Measurements from ENCODE around the gene BMPER. TPM values are rescaled to one million over a fixed set of nuclear protein-coding genes. Genes with fewer than 3 reads are reported as not detected.
A peak's percentile ranks its signal among the peaks of the same experiment; 100 is the strongest.

The BMPER gene
- polyA plus RNA-seq, 1 of the 3 experiments (the other 2 are of a cell fraction) = 20.0 TPM

DNA sequence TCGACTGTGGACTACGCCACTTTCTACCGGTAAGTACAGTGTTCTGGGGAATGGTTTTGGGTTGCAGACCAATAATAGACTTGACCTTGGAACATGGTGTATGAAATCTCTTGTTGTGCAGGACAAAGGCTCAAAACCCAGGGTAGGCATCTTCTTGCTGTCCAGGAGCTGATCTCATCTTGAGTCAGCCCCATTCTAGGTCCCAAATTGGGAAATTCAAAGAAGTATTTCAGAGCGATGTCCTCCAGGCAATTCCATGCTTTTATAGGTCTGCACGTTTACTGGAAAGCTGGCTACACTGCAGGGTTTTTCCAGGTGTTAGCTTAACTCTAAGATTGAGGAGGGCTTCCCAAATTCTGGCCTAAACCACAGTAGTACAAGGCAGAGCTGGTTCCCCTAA, 180.7 kb downstream of the BMPER start:
- no peak overlapping the region for H3K27ac ChIP-seq (ENCODE audit: low read depth in 2 of 2, low read length in 1 of 2)
- H4K20me1 ChIP-seq (ENCODE audit: insufficient read depth) = no peaks in the 10 kb centered on the region
- no peaks in the 10 kb centered on the region for H3K27me3 ChIP-seq (ENCODE audit: insufficient read depth)
- no peaks in the 10 kb centered on the region for H3K79me2 ChIP-seq (ENCODE audit: insufficient read depth)
- H3K4me3 ChIP-seq (ENCODE audit: low read depth in 2 of 2, low read length in 1 of 2) = no peak overlapping the region
- POLR2A ChIA-PET = no interaction called here
- CTCF ChIA-PET = interaction anchor here (0.6 to 1.6 kb wide), 2 partner anchors 9 to 49 kb away, joined by 3 to 4 read pairs; no protein-coding TSS in a partner anchor
- no peak overlapping the region for H2AFZ ChIP-seq (ENCODE audit: low read depth)
- no peaks in the 10 kb centered on the region for H3K36me3 ChIP-seq (replicated peaks in 1 of 2; ENCODE audit: control insufficient read depth in 1 of 2, insufficient read depth in 2 of 2, low read length in 1 of 2)
- H3K4me1 ChIP-seq (ENCODE audit: control insufficient read depth in 1 of 2, insufficient read depth in 2 of 2, low read depth in 1 of 2, low read length in 1 of 2) = peaks cover 0 to 18% of the 10 kb centered on the region in 2 experiments; a peak in 2 of 4 replicates
- no peak overlapping the region for H3K4me2 ChIP-seq
- no peak for DNase-seq
- H3K9me2 ChIP-seq = no peaks in the 10 kb centered on the region
- H3F3A ChIP-seq (replicated peaks; ENCODE audit: insufficient read depth) = peaks cover 13% of the 10 kb centered on the region
- H3K9me3 ChIP-seq = no peaks in the 10 kb centered on the region
- TF ChIP-seq, protein P1, sequence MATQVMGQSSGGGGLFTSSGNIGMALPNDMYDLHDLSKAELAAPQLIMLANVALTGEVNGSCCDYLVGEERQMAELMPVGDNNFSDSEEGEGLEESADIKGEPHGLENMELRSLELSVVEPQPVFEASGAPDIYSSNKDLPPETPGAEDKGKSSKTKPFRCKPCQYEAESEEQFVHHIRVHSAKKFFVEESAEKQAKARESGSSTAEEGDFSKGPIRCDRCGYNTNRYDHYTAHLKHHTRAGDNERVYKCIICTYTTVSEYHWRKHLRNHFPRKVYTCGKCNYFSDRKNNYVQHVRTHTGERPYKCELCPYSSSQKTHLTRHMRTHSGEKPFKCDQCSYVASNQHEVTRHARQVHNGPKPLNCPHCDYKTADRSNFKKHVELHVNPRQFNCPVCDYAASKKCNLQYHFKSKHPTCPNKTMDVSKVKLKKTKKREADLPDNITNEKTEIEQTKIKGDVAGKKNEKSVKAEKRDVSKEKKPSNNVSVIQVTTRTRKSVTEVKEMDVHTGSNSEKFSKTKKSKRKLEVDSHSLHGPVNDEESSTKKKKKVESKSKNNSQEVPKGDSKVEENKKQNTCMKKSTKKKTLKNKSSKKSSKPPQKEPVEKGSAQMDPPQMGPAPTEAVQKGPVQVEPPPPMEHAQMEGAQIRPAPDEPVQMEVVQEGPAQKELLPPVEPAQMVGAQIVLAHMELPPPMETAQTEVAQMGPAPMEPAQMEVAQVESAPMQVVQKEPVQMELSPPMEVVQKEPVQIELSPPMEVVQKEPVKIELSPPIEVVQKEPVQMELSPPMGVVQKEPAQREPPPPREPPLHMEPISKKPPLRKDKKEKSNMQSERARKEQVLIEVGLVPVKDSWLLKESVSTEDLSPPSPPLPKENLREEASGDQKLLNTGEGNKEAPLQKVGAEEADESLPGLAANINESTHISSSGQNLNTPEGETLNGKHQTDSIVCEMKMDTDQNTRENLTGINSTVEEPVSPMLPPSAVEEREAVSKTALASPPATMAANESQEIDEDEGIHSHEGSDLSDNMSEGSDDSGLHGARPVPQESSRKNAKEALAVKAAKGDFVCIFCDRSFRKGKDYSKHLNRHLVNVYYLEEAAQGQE (IDR thresholded peaks at IDR 0.05; ENCODE audit: low read depth, low read length) = 0 out of 2 replicates have a peak, but pooled peaks have one; percentile 36
- TF ChIP-seq POLR2AphosphoS5 (IDR thresholded peaks at IDR 0.05; ENCODE audit: low read depth, low read length) = no peak
- TF ChIP-seq FOSL2 (IDR thresholded peaks at IDR 0.05; ENCODE audit: borderline replicate concordance, low read depth) = 0 out of 2 replicates have a peak, but pooled peaks have one; percentile 9
- 72% methylated on average over 5 of the region's 5 CpGs for WGBS (ENCODE audit: low lambda C conversion rate)
- no peak overlapping the region for H3K9ac ChIP-seq

DNA sequence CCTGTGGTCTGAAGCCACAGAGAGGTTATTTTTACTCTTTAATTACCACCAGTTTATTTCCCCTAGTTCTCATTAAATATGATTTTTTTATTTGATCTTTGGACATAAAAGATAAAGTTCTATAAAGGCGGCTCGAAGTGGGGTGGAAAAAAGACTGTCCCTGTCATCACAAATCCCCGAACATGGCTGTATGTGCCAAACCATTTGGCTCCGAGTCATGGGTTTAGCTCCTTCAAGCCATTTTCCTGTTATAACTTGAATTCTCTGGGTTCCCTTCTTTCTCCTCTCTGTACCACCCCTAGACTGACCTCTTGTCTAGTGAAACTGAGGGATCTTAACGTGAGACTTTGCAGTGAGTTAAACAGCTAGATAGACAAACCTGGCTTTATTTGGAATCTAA, 181.6 kb downstream of the BMPER start:
- Histone ChIP-seq H2AFZ (ENCODE audit: low read depth) (no peak overlapping the region), H3K4me3 (ENCODE audit: low read depth in 2 of 2, low read length in 1 of 2) (no peak overlapping the region), H3K9ac (no peak overlapping the region), H3K9me3 (no peaks in the 10 kb centered on the region), H3K27ac (ENCODE audit: low read depth in 2 of 2, low read length in 1 of 2) (no peak overlapping the region), H3K79me2 (ENCODE audit: insufficient read depth) (no peaks in the 10 kb centered on the region), H3K27me3 (ENCODE audit: insufficient read depth) (no peaks in the 10 kb centered on the region), H3K4me2 (no peak overlapping the region), H3K36me3 (replicated peaks in 1 of 2; ENCODE audit: control insufficient read depth in 1 of 2, insufficient read depth in 2 of 2, low read length in 1 of 2) (no peaks in the 10 kb centered on the region), H4K20me1 (ENCODE audit: insufficient read depth) (no peaks in the 10 kb centered on the region), H3K9me2 (no peaks in the 10 kb centered on the region), H3K4me1 (ENCODE audit: control insufficient read depth in 1 of 2, insufficient read depth in 2 of 2, low read depth in 1 of 2, low read length in 1 of 2) (peaks cover 0 to 9% of the 10 kb centered on the region in 2 experiments; a peak in 1 of 4 replicates), H3F3A (replicated peaks; ENCODE audit: insufficient read depth) (peaks cover 5% of the 10 kb centered on the region)
- ChIA-PET POLR2A (no interaction called here), CTCF (interaction anchor here (1.2 to 2.1 kb wide), 4 partner anchors 15 to 843 kb away, joined by 3 to 14 read pairs (median 6); no protein-coding TSS in a partner anchor)
- DNase-seq = no peak
- TF ChIP-seq MEF2A (IDR thresholded peaks at IDR 0.05; ENCODE audit: borderline replicate concordance, low read depth) = no peak
- TF ChIP-seq TCF12 (IDR thresholded peaks at IDR 0.05) = no peak
- TF ChIP-seq, protein P2, sequence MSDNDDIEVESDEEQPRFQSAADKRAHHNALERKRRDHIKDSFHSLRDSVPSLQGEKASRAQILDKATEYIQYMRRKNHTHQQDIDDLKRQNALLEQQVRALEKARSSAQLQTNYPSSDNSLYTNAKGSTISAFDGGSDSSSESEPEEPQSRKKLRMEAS (IDR thresholded peaks at IDR 0.05; ENCODE audit: low read depth) = no peak
- TF ChIP-seq FOSL2 (IDR thresholded peaks at IDR 0.05; ENCODE audit: borderline replicate concordance, low read depth) = no peak
- WGBS (ENCODE audit: low lambda C conversion rate) = 80% methylated on average over 5 of the region's 5 CpGs
